ENCODE measurements around the gene EEPD1. TPM values are rescaled to one million over a fixed set of nuclear protein-coding genes. Genes with fewer than 3 reads are reported as not detected.

The EEPD1 gene
- total RNA-seq, 1 experiment from 2014 or later, result 48.0 TPM

DNA sequence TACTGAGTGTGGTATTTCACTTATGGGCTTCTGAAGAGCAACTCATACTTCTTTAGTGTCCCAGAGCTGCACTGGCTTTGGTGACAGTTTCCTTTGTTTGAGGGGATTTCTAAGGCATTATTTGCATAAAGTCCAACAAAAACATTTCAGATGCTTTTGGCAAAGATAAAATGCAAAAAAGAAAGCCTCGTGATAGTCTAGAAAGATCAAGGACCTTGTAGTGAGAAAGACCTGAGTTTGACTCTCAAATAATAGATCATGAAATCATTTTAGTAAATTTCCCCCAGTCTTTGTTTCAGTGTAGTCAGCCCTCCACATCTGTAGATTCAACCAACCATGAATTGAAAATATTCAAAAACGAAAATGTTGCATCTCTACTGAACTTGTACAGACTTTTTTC, 107.4 kb downstream of the EEPD1 start:
- Histone ChIP-seq H3K9me3 (ENCODE audit: control insufficient read depth, insufficient read depth, low read depth, low read length) (no peaks in the 10 kb centered on the region; the same call in 1 of the 2 replicates), H3K27me3 (ENCODE audit: control insufficient read depth, insufficient read depth, low read length) (no peaks in the 10 kb centered on the region), H3K4me1 (ENCODE audit: control insufficient read depth, insufficient read depth, low read length) (peaks cover 75% of the 10 kb centered on the region), H3K4me3 (ENCODE audit: low read depth in 2 of 2, low read length in 2 of 2) (no peak overlapping the region), H3K36me3 (ENCODE audit: control insufficient read depth, insufficient read depth, low read length) (no peaks in the 10 kb centered on the region), H3K27ac (ENCODE audit: low read length) (peak overlapping the region; percentile 72)
- ChIA-PET CTCF (no interaction called here), POLR2A (no interaction called here)
- ATAC-seq, result no peak
- no TSS peak for BruUV-seq (replicated peaks)
- TF ChIP-seq TCF7L2 (IDR thresholded peaks at IDR 0.05; ENCODE audit: low read depth, low read length) (no peak), REST (IDR thresholded peaks at IDR 0.05; ENCODE audit: insufficient read depth in 1 of 2, low read depth in 2 of 2, low read length in 1 of 2) (no peak), POLR2AphosphoS5 (IDR thresholded peaks at IDR 0.05; ENCODE audit: low read depth, low read length) (no peak), SIN3A (IDR thresholded peaks at IDR 0.05; ENCODE audit: borderline replicate concordance, insufficient read depth, low read depth, low read length) (no peak)
- TF ChIP-seq, protein P1, sequence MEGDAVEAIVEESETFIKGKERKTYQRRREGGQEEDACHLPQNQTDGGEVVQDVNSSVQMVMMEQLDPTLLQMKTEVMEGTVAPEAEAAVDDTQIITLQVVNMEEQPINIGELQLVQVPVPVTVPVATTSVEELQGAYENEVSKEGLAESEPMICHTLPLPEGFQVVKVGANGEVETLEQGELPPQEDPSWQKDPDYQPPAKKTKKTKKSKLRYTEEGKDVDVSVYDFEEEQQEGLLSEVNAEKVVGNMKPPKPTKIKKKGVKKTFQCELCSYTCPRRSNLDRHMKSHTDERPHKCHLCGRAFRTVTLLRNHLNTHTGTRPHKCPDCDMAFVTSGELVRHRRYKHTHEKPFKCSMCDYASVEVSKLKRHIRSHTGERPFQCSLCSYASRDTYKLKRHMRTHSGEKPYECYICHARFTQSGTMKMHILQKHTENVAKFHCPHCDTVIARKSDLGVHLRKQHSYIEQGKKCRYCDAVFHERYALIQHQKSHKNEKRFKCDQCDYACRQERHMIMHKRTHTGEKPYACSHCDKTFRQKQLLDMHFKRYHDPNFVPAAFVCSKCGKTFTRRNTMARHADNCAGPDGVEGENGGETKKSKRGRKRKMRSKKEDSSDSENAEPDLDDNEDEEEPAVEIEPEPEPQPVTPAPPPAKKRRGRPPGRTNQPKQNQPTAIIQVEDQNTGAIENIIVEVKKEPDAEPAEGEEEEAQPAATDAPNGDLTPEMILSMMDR (IDR thresholded peaks at IDR 0.05), result no peak
- intact Hi-C loops (cut with micrococcal nuclease; ENCODE audit: unreplicated experiment), result no loop called here
- DNase-seq (ENCODE audit: low read depth, low spot score), result no peak
- in situ Hi-C loops (cut with HindIII; ENCODE audit: low pct_unique_long_range_greater_than_20kb, low sequenced_read_pairs), result no loop called here

- Histone ChIP-seq H3K4me1 (ENCODE audit: control insufficient read depth, insufficient read depth, low read length) (peaks cover 82% of the 10 kb centered on the region), H3K9me3 (ENCODE audit: control insufficient read depth, insufficient read depth, low read depth, low read length) (no peaks in the 10 kb centered on the region), H3K36me3 (ENCODE audit: control insufficient read depth, insufficient read depth, low read length) (no peaks in the 10 kb centered on the region), H3K4me3 (ENCODE audit: low read depth in 2 of 2, low read length in 2 of 2) (no peak overlapping the region), H3K27me3 (ENCODE audit: control insufficient read depth, insufficient read depth, low read length) (no peaks in the 10 kb centered on the region), H3K27ac (ENCODE audit: low read length) (peak overlapping the region; percentile 72)
- TF ChIP-seq TCF7L2 (IDR thresholded peaks at IDR 0.05; ENCODE audit: low read depth, low read length), result no peak
- TF ChIP-seq, protein P1 (IDR thresholded peaks at IDR 0.05), result no peak
- TF ChIP-seq REST (IDR thresholded peaks at IDR 0.05; ENCODE audit: insufficient read depth in 1 of 2, low read depth in 2 of 2, low read length in 1 of 2), result no peak
- TF ChIP-seq SIN3A (IDR thresholded peaks at IDR 0.05; ENCODE audit: borderline replicate concordance, insufficient read depth, low read depth, low read length), result no peak
- no peak for TF ChIP-seq POLR2AphosphoS5 (IDR thresholded peaks at IDR 0.05; ENCODE audit: low read depth, low read length)
- intact Hi-C loops (cut with micrococcal nuclease; ENCODE audit: unreplicated experiment) (no loop called here), in situ Hi-C loops (cut with HindIII; ENCODE audit: low pct_unique_long_range_greater_than_20kb, low sequenced_read_pairs) (no loop called here)
- POLR2A ChIA-PET, result no interaction called here
- TSS peak; percentile 23 for BruUV-seq (replicated peaks)
- ATAC-seq (no peak; the same call in 1 of the 2 replicates), DNase-seq (ENCODE audit: low read depth, low spot score) (no peak)
- CTCF ChIA-PET, result no interaction called here
Observed at GRCh38 chr7:36261019-36261754, 108.1 kb downstream of the EEPD1 start.

Measured in Panc1 (cell line).